Measurements from ENCODE around the gene MAFB.

Gene MAFB

DNA sequence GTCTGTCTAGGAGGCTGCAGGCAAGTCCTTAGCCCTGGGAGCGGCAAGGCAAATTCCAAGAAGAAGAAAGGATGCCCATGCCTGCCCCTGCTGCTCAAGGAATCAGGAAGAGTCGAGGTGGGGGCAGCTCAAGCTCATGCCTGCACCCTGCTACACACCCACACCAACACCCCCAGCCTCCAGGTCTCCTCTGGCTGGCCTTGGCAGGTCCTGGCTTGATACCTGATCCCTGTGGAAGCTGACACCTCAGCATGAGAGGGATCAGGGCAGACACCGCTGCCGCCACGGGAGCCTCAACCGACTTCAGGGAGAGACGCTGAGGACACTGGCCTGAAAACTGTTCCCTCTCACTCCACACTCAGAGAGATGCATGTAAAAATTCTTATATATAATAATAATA is 35.5 kb upstream of the MAFB start:
- H3K4me3 Mint-ChIP-seq = peak overlapping the region; percentile 31
- peak; percentile 19 for DNase-seq
- H3K27me3 Mint-ChIP-seq (ENCODE audit: low read depth, poor library complexity) = peaks cover 9% of the 10 kb centered on the region
- TF ChIP-seq CTCF (IDR thresholded peaks at IDR 0.05) = no peak
- H3K9me3 Mint-ChIP-seq = peaks cover 9% of the 10 kb centered on the region
- no peak overlapping the region for H3K27ac Mint-ChIP-seq
- no peaks in the 10 kb centered on the region for H3K36me3 Mint-ChIP-seq (ENCODE audit: low read depth)
- H3K4me1 Mint-ChIP-seq = peaks cover 18% of the 10 kb centered on the region

- Mint-ChIP-seq H3K9me3 (peaks cover 3% of the 10 kb centered on the region), H3K36me3 (ENCODE audit: low read depth) (no peaks in the 10 kb centered on the region), H3K4me3 (no peak overlapping the region), H3K4me1 (peaks cover 37% of the 10 kb centered on the region), H3K27ac (no peak overlapping the region), H3K27me3 (ENCODE audit: low read depth, poor library complexity) (peaks cover 15% of the 10 kb centered on the region)
- DNase-seq = no peak
- no peak for TF ChIP-seq CTCF (IDR thresholded peaks at IDR 0.05)
Measured at GRCh38 chr20:40720826-40721225, 31.8 kb upstream of the MAFB start.

GRCh38 chr20:40720099-40720498 is 31.1 kb upstream of the MAFB start:
- TF ChIP-seq CTCF (IDR thresholded peaks at IDR 0.05) = no peak
- DNase-seq = no peak
- Mint-ChIP-seq H3K4me1 (peaks cover 34% of the 10 kb centered on the region), H3K36me3 (ENCODE audit: low read depth) (no peaks in the 10 kb centered on the region), H3K27me3 (ENCODE audit: low read depth, poor library complexity) (peaks cover 19% of the 10 kb centered on the region), H3K9me3 (peaks cover 3% of the 10 kb centered on the region), H3K4me3 (no peak overlapping the region), H3K27ac (no peak overlapping the region)

DNA sequence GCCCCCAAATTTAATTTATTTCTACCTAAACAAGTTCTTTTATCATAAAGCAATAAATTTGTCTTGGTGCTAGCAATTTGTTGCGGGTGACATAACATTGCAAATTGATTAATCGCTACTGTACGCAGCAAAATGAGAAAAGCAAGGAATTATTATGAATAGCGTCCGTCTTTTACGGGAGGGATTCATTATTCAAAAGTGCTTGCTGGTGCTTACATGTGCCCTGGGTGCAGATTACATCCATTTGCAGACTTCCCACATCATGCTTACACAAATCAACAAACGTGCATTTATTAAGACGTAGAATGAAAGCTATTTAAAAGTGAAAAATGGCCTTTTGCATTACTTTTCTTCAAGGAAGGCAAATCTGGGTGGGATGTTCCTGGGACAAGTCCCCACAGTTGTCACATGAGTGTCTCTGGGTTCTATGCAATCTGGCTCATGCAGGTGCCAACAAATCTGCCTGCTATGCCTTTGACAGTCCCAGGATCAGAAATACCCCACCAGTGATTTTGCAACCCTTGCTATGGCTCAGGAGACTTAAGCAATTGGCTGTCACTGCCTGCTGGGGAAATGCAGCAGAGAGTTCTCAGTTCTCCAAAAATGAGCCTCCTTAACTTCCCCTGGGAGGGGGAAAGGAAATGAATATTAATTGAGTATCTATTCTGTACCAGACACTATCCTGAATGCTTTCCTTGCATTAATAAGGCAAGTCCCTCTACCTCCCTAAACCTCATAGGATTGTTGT is 30.1 kb upstream of the MAFB start:
- Mint-ChIP-seq H3K27ac (no peak overlapping the region), H3K27me3 (ENCODE audit: low read depth, poor library complexity) (peaks cover 19% of the 10 kb centered on the region), H3K4me3 (no peak overlapping the region), H3K36me3 (ENCODE audit: low read depth) (no peaks in the 10 kb centered on the region), H3K9me3 (peaks cover 3% of the 10 kb centered on the region), H3K4me1 (peaks cover 32% of the 10 kb centered on the region)
- no peak for DNase-seq
- TF ChIP-seq CTCF (IDR thresholded peaks at IDR 0.05) = no peak

- Mint-ChIP-seq H3K36me3 (ENCODE audit: low read depth) (no peaks in the 10 kb centered on the region), H3K4me1 (peaks cover 33% of the 10 kb centered on the region), H3K4me3 (no peak overlapping the region), H3K27me3 (ENCODE audit: low read depth, poor library complexity) (peaks cover 22% of the 10 kb centered on the region), H3K27ac (no peak overlapping the region), H3K9me3 (no peaks in the 10 kb centered on the region)
- no peak for DNase-seq
- no peak for TF ChIP-seq CTCF (IDR thresholded peaks at IDR 0.05)
Measured at GRCh38 chr20:40718214-40718977, 29.4 kb upstream of the MAFB start.
